Left lobe of liver (tissue), 2 donors: ENCODE results near the gene ENPP6. TPM values are rescaled to one million over a fixed set of nuclear protein-coding genes. Genes with fewer than 3 reads are reported as not detected.
A peak's percentile ranks its signal among the peaks of the same experiment; 100 is the strongest.
"Not testable (repeated sequence)": the region's sequence is repeated elsewhere in the genome, so short reads cannot be mapped to it uniquely, and the experiment has no call there.

Experiments
- ATAC-seq: fragments of 200-7000 bp; cut with Tn5 transposase; one replicate; pipeline ENCODE4 v1.9.1; 2020; ENCODE audit warnings: mild to moderate bottlenecking, moderate library complexity
- DNase-seq: peaks from one replicate; pipeline ENCODE4 v3.0.0-alpha.2; 2020; ENCODE audit warnings: low spot score
- total RNA-seq: library from RNA; stranded (reverse); gene quantifications from one replicate; pipeline ENCODE4 v1.2.1, GENCODE V29; 2021
- donor health status: DM: no; HTN: no; CAD: no; lungs with moderate emphysema.
- donor health status: DM: no; HTN: yes; CAD: no.

Gene ENPP6
- total RNA-seq, 1 donor from 2014 or later: 0.05 TPM

DNA sequence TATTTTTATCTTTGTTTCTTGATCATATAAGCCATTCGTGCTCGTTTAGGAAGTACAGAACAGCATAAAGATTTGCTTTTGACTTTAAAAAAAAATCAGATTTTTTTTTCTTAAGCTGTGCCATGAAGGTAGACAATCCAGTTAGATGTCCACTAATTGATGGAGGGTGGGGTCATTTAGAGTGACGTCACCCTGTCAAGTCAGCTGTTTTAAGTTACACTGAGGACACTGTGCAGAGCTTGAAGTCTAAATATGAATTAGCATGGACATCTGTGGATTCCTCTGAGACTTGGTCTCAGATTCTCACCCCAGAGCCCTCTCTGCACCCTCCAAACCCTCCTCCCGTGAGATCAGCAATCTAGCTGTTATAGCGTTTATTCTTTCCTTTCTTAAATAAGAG lies 63.9 kb downstream of the ENPP6 start:
- no peak for ATAC-seq
- DNase-seq: no peak

DNA sequence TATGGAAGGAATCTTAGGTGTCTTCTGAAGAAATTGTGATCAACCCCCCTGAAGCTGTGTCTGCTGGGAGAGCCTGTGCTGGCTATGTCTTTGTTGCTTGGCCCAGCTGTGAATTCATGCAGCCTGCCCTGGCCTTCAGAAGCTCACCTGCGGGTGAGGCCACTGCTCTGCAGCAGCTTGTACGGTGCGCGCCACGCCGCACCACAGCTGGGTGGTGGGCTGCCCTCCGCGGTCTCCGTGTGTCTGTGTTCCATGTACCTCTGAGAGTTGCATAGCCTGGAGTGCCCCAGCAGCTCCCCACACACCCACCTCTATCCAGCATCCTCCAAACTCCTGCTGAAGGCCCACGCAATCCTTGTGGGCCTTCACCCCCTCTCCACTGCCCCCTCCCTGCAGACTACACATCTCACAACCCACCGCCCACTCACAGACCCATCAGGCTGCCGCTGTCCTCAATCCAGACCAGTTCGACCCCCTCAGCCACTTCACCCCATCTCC lies 65.6 kb downstream of the ENPP6 start:
- no peak for ATAC-seq
- DNase-seq: no peak

DNA sequence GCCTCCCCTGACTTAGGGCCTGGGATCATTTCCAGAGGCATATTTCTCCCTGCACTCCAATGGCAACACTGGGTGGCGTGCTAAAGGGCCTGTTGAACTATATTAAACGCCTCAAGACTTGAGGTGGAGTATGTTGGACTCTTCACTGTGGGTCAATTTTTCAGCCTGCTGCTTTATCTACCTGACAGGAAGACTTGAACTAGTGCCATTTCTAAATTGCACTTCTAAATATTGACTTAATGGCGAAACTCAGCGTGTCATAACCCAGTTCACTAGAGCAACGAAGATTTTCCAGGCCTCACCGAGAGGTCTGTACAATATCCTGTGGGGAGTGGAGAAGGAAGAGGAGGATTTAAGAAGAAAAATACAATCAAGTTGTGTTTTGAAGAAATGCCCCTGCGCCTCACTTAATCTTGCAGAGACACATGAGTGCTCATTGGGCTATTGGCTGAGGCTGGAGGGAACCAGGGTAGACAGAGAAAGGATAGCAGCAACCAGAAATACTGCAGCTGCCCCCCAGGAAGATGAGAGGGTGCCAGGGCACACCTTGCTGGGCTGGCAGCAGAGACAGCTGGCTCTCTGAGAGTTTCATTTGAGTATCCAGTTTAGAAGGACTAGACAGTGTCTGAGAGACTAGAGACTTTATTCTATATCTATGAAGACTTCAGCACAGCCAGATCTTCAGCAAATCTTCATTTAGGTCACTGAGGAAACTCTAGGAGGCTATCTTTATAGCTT lies 67.4 kb downstream of the ENPP6 start:
- peak; percentile 83 for ATAC-seq
- DNase-seq: peak; percentile 72

DNA sequence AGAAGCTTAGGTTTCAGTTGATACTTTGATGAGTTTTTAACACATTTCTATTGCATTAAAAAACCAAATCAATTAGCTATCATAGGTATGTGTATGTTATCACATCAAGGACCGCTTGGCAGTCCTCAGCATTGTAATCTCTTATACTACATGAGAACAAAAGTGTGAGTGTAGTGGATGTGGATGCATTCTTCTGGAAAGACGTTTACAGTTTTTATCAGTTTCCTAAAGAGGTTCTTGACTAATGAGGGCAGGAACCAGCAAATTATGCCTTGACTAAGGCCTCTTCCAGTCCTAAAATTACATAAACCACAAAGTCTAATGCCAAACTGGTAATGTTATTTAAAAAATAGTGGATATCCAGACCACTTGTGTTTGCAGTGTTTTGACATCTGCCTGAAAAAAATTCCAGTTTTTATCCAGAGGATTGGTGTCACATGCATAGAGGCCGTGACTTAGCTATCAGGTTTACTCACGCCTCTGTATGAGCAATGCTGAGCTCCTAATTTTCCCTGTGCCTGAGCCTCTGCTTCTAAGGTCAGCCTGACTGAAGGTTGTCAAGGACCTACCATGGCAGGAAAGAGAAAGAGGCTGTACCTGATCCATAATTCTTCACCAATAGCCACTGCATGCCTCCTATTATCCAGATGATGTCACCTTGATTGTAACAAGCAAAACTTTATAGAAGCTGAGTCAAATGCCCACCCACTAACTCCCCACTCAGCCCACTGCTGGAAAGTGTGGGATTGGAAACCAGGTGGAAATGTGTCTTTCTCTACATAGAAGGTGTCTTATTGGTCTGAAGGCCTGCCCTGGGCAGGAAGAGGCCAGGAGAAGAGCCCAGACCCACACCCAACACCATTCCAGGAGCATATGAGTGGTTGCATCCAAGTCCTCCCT lies 68.7 kb downstream of the ENPP6 start:
- DNase-seq: no peak
- ATAC-seq: no peak

DNA sequence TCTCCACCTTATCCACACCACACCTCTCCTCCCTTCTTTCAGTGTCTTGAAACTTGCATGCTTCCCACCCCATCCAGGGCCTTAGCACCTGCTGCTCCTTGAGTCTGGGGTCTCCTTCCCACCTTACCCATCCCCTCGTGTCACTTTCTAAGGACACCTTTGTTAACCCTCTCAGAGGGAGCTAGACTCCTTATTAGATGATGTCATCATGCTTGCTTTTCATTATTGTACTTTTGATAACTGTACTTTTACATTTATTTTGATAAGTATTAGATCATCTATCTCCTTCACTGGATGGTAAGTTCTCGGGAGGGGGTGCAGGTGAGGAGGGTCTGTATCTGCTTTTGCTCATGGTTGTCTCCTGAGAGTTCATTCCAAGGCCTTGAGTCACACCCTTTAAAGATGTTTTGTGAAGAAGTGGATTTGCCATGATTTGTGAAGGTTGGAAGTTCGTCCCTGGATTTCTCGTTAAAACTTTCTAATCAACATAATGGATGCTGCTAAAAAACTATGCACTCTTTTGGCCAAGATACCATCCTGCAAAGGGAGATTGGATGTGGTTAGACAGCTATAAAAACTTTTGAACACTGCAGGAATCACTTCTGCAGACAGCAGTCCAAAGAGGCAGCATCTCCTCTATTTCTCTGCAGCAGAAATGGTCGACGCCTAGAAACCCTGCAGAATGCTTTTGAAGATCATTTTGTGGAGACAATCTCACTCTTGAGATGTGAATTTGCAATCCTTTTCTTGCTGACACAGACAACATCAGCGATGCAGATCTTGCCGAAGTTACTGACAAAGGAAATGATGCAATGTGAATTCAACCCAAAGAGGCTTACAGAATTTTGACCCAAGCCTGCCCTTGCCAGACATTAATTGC lies 69.6 kb downstream of the ENPP6 start:
- ATAC-seq (no peak), DNase-seq (no peak)

DNA sequence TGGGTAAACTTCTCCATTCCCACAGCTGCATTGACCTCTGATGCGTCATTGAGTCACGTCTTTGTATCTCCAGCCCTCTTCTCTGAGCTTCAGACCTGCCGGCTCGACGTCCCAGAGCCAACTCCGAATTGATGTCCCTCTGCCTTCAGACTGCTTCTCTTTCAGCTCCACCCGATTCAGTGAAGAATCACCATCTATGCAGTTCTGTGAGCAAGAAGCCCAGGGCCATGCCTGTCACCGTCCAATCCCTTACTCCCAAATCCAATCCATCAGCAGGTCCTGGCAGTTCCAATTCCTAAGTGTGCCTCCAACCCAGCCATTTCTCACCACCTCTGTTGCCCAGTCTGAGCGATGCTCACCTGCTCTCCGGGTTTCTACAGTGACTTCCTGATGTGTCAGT lies 70.7 kb downstream of the ENPP6 start:
- ATAC-seq (no peak), DNase-seq (no peak)

DNA sequence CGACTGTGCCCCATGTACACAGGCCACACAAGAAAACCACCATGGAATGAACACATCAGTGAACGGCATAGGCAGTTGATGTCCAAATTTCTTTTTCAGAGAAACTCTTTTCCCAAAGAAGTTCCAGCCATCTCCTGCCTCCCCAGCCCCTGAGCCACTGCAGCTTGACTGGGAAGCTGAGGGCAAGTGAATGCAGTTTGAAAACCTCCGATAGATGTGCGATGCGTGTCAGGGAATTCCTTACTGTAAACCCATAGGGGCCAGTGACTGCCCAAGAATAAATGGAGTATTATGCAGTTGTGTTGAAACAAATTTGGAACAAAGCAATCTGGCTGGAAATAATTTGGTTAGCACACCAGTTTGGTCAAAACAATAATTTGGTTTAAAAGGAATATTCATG lies 72.1 kb downstream of the ENPP6 start:
- no peak for ATAC-seq
- no peak for DNase-seq

DNA sequence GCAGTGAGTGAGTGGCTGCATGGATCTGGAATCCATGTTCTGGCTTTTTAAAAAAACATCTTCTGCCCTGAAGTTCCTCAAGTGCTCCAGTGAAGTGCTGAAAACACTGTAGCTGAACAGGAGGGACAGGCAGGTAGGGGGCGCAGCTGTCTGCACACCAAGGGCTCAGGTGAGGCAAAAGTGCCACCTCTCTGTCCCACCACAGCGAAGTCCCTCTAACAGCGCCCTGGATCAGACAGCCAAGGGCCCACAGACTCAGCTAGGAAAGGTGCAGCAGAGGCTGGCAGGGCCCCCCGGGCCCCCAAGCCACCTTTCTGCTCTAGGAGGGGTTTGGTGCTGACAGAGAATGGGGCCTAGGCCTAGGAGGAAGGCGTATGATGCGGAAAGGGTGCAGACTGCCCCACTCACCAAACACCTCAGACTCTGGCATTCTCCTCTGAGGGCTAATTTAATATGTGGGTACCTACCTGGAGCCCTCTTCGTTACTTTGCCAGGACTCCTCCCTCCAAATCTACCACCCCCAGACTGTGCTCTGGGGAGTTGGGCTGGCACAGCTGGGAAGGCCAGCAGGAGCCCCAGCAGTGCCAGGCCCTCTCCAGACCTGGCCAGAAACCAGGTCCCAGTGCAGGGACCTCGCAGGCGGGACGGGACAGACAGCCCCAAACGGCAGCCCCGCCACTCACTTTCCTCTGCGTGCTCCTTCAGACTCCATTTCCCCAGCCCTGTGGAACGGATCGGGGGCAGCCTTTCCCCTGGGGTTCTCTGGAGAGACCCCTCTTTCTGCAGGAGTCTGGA lies 73.7 kb downstream of the ENPP6 start:
- DNase-seq: no peak
- ATAC-seq: peak; percentile 31

DNA sequence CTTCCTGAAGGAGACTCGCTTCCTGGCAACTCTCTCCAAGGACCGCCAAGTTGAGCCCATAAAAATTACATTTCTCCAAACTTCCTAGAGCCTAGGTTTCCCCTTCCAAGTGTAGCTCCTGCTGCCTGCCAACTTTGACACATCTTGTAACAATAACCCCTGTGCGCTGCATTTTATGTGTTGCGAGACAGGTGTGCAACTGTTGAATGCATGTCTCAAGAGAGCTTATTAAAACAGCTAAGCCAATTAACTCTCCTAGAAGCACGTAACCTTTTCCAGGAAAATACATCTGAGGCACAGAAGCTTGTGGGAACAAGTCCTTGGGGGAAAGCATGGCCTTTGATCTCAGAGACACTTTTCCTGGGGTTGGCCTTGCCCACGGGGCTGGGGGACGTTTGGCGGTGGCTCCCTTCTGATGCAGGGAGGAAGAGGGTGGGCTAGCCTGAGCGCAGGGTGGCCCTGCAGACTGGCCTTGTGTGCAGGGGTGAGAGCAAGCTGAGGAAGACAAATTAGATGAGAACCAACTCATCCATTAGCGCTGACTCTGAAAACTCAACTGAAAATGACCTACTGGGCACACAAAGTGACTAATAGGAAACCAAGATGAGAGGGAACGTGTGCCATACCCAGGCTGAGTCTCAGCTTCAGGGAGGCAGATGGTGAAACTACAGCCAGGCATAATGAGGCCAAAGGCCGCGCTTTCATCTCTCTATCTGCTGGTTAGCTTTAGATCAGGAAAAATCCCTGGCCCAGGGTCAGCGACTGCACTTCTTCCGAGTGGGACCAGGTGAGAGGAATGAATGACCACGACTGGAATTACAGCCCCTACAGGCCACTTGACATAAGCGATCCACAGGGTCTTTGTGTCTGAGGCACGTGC lies 75.3 kb downstream of the ENPP6 start:
- DNase-seq: no peak
- ATAC-seq: no peak

DNA sequence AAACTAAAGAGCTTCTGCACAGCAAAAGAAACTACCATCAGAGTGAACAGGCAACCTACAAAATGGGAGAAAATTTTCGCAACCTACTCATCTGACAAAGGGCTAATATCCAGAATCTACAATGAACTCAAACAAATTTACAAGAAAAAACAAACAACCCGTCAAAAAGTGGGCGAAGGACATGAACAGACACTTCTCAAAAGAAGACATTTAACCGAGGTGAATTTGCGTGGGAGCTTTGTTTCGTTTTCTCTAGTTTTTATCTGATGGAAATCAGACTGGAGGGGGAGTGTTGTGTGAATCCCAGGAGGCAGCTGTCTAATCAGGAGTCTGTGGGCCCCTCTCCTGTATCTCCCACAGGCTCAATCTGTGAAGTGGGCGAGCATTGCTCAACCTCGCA lies 76.8 kb downstream of the ENPP6 start:
- not testable (repeated sequence) for ATAC-seq

DNA sequence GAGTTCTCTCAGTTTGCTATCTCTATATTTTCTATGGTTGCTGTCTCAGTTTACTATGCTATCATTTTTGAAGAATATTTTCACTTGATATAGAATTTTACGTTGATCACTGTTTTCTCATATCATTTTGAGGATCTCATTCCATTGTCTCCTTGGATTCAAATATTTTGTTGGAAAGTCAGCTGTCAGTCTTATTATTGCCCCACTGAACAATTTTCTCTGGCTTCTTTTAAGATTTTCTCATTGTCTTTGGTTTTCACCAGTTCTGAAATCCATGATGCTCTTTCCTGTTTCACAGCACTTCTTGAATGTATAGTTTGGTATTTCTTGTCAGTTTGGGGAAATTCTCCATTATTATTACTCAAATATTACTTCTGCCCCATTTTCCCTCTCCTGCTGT lies 81.1 kb downstream of the ENPP6 start:
- ATAC-seq (no peak), DNase-seq (no peak)

More for the DNA sequence above, 76.8 kb downstream of the ENPP6 start:
- DNase-seq: not testable (repeated sequence)

DNA sequence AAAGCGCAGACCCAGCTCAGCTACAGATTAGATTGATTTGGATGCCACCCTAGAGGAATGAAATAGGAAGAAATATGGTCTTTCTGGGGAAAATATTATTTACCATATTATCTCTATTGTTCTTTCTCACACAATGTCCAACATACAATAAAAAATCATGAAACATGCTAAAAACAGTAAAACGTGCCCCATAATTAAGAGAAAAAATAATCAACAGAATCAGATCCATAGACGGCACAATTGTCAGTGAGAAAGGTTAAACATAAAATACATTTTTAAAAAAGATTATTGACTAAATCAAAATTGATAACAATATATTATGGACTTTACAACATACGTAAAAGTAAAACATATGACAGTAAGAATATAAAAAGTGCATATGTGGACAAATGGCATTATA lies 90.9 kb downstream of the ENPP6 start:
- no peak for DNase-seq
- ATAC-seq: no peak

DNA sequence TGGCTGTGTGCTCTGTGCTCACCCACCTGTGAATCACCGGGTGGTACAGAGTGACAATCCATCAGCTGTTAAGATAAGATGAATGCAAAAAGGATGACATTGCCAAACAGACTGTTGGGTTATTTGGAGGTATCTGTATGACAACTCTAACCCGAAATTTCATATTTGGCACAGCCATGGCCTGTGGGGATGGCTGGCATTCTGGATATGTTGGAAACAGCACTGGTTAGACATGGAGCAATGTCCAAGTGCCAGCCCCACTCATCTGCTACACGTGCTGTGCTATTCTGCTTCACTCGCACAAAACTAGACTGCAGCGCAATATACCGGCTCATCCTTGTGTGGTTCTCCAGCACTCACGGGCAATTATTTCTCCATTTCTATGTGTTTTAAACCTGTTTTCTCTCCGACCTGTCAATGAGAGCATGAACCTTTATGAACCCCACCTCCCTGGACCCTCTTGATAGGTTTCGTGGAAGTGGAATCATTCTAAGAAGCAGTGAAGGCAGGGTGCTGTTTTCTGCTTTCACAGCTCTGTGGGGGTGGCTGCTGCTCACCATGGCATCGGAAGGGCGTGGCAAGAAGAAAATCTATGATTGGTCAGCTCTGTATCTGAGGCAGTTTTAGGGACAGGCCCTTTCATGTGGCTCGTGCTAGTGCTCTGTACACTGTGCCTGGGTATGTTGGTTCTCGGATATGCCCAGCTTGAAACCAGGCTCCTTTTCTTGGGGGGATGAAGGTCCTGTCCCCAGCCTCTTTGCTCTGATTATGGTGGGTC lies 94.9 kb downstream of the ENPP6 start:
- ATAC-seq: no peak
- DNase-seq: no peak

DNA sequence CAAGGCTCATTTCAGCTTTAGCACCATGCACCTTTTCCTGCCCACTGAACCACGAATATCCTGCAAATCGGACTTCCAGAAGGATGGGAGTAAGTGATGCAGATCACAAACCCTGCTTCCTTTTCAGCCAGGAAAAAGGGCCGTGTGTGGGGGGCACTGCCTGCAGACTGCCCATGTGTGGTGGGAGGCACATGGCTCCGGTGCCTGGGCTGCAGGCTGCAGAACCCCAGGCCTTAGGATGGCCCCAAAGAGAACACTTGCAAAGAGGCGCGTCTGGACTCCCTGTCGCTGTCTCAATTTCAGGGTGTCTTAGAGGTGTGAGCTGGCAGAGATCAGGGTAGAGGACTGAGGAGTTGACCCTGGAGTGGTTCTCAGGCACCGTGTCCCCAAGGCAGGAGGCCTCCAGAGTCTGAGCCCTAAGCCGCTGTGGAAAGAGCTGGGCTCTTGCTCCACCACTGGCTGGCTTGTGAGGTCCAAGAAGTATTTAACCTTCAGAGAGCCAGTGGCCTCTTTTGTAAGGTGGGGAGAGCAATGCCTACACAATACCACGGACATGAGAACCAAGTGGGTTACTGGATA lies 97.0 kb downstream of the ENPP6 start:
- ATAC-seq (no peak), DNase-seq (no peak)

DNA sequence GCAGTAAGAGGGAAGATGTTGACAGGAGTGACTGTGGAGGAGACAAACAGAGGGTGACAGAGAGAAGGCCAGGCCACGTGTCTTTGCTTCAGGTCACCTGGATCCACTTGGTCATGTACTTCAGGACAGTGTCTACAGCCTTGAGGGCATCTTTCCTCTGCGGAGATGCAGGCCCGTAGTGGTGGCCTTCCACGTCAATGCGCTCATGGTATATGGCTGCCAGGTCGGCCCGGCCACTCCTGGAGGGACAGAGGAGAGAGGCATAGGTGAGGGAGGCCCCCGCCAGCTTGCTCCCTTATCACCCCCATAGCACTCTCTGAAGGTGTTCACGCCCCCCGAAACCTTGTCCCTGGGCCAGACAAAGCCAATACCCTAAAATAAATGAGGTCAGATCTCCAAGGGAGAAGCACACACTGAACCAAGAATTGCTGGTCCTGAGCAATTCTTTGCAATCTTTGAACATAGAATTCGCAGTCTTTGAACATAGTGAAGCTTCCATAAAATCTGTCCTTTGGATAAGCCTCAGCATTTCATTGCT lies 99.9 kb downstream of the ENPP6 start:
- DNase-seq (no peak), ATAC-seq (no peak)

DNA sequence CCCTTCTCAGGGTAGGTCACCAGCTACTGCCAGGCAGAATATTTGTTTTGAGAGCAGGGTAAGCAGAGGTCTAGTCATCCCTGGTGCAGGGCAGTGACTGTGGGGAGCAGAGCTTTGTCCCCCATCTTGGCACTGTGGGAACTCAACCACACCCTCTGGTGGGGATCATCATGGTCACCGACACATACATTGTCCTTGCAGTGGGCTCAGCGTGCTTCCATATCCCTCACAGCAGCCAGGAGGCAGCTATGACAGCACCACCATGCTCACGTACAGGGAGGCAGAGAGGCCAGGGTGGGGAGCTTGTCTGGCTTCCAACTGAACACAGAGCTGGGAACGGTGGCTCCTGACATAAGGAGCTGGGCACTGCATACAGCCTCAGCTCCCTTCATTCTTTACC lies 102.3 kb downstream of the ENPP6 start:
- ATAC-seq: no peak

DNA sequence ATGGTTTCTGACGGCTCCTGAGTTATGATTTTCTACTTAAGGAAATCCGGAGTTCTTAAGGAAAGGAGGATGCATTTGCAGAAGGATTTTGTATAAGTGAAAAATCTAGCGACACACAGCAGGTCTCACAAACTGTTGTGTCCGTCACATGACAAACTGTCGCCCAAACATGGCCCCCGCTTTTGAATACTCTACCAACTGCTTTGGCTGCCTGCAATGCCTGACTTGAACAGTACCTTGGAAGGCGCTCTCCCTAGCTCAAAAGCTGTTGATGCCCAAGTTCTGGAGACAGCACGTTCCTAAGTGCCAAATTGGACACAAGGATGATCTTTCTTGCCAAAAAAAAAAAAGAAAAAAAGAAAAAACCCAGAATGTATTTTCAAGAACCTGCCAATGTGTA lies 103.2 kb downstream of the ENPP6 start:
- ATAC-seq (no peak), DNase-seq (no peak)

More for the DNA sequence above, 102.3 kb downstream of the ENPP6 start:
- DNase-seq: no peak
